Lung (tissue), 12 donors: ENCODE data around the gene FIGNL2. TPM values are rescaled to one million over a fixed set of nuclear protein-coding genes. Genes with fewer than 3 reads are reported as not detected.

Experiments used
- ATAC-seq: fragments of 200-7000 bp; cut with Tn5 transposase; one replicate; pipeline ENCODE4 v1.9.1; 2020; ENCODE audit warnings: moderate number of reproducible peaks; ENCODE audit not compliant: insufficient read depth, low FRiP score
- DNase-seq, 3 donors: peaks; one replicate each; pipeline ENCODE4 v3.0.0-alpha.2; 2013 to 2017
- H3K27ac ChIP-seq, 2 donors: one replicate each; pipeline ENCODE4 v1.5.1; 2013; ENCODE audit warnings: mild to moderate bottlenecking in 2 of 2, moderate library complexity in 2 of 2, control low read depth in 1 of 2, inconsistent platforms in 1 of 2, low read depth in 1 of 2, low read length in 1 of 2
- H3K27me3 ChIP-seq, 3 donors: one replicate each; pipeline ENCODE4 v1.5.1; 2013; ENCODE audit warnings: low read length in 2 of 3; ENCODE audit not compliant: control insufficient read depth in 3 of 3, insufficient read depth in 3 of 3
- H3K36me3 ChIP-seq, 4 donors: one replicate each; pipeline ENCODE4 v1.5.1; 2013; ENCODE audit warnings: low read length in 4 of 4, mild to moderate bottlenecking in 1 of 4, moderate library complexity in 1 of 4; ENCODE audit not compliant: control insufficient read depth in 4 of 4, insufficient read depth in 4 of 4
- H3K4me1 ChIP-seq, 5 donors: one replicate each; pipeline ENCODE4 v1.5.1; 2013; ENCODE audit warnings: low read length in 5 of 5, mild to moderate bottlenecking in 2 of 5, moderate library complexity in 1 of 5; ENCODE audit not compliant: control insufficient read depth in 5 of 5, insufficient read depth in 5 of 5
- H3K4me3 ChIP-seq: one replicate; pipeline ENCODE4 v1.5.1; 2013; ENCODE audit warnings: mild to moderate bottlenecking, control low read depth, moderate library complexity
- H3K9ac ChIP-seq, 2 donors: one replicate each; pipeline ENCODE4 v1.5.1; 2013; ENCODE audit warnings: low read length in 2 of 2, control low read depth in 1 of 2; ENCODE audit not compliant: insufficient read depth in 1 of 2
- H3K9me3 ChIP-seq, 4 donors: one replicate each; pipeline ENCODE4 v1.5.1; 2013; ENCODE audit warnings: low read length in 3 of 4, mild to moderate bottlenecking in 1 of 4, moderate library complexity in 1 of 4; ENCODE audit not compliant: control insufficient read depth in 4 of 4, insufficient read depth in 3 of 4
- CTCF ChIP-seq: IDR thresholded peaks from 2 replicates; pipeline ENCODE4 v1.5.1; 2012; ENCODE audit warnings: mild to moderate bottlenecking; ENCODE audit errors: control extremely low read depth, extremely low read depth
- WGBS, 2 donors: extraction: QIAGEN DNeasy Blood & Tissue Kit; methylation state at CpG; one replicate each; pipeline ENCODE4 v1.1.7; 2013; 5-methylcytosine and 5-hydroxymethylcytosine counted together
- polyA plus RNA-seq, 2 donors: library from polyadenylated mRNA; stranded (reverse); fragments of 200-250 nt; gene quantifications; one replicate each; pipeline ENCODE4 v1.2.1, GENCODE V29; 2013
- total RNA-seq, 2 donors: library from RNA; depleted of rRNA in 1 of 2; stranded (reverse); fragments of >200 nt in 1 of 2; gene quantifications; one replicate each; pipeline ENCODE4 v1.2.1, GENCODE V29; 2014 to 2021
- donor health status: control.
- donor health status: control.
- donor health status: Bipolar disorder and iron deficiency.
- donor health status: healthy.
- donor health status: DM: yes; HTN: yes; CAD: no.

The FIGNL2 gene
- total and polyA plus RNA-seq, 4 donors = 0.33 to 1.9 (median 0.80) TPM

DNA sequence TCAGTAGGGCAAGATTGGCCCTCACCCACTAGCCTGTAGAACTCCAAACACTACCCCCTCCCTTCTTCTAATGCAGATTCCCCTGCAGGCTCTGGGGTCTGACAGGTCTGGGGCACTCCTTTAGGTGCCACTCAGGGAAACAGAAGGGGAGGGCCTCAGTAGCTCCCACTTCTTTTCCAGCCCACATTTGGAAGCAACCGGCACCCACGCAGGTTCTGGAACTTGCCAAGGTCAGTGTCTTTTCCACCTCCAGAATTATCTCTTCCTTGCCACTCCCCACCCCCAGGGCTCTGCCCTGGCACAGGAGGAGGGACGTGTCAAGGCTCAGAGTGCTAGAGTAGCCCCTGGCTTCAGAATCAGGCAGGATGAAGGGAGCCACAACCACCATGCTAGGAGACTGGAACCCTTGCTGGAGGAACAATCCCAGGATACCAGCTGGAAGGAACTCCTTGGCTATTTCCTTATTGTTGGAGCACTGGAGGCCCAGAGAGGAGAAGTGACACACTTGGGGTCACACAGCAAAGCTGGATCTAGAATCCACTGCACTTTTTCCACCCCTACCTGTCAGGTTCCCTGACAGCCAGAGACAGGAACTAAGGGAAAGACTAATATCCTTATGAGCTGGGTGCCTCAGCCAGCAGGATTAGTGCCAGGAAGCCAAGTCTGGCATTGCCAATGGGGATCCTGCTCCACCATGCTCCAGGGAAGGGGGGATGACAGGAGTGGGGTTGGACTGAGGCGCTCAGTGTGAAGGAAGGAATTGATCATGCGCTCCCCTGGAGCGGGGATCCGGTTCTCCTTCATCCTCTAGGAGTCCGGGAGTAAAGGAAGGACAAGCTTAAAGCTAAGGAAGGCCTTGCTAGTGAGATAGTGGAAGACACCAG, 1.8 kb upstream of the FIGNL2 start:
- Histone ChIP-seq H3K4me3 (no peak overlapping the region), H3K9me3 (peaks cover 0 to 2% (median 0%) of the 10 kb centered on the region in 4 donors), H3K36me3 (no peaks in the 10 kb centered on the region), H3K27me3 (peaks cover 0 to 4% (median 3%) of the 10 kb centered on the region in 3 donors), H3K4me1 (peaks cover 0 to 19% (median 7%) of the 10 kb centered on the region in 5 donors), H3K27ac (peak overlapping the region in 1 of 2 donors; percentile 34), H3K9ac (no peak overlapping the region)
- no peak for DNase-seq
- 80 to 84% methylated on average over 8 of the region's 8 CpGs for WGBS, 2 donors
- ATAC-seq = no peak
- no peak for TF ChIP-seq CTCF

DNA sequence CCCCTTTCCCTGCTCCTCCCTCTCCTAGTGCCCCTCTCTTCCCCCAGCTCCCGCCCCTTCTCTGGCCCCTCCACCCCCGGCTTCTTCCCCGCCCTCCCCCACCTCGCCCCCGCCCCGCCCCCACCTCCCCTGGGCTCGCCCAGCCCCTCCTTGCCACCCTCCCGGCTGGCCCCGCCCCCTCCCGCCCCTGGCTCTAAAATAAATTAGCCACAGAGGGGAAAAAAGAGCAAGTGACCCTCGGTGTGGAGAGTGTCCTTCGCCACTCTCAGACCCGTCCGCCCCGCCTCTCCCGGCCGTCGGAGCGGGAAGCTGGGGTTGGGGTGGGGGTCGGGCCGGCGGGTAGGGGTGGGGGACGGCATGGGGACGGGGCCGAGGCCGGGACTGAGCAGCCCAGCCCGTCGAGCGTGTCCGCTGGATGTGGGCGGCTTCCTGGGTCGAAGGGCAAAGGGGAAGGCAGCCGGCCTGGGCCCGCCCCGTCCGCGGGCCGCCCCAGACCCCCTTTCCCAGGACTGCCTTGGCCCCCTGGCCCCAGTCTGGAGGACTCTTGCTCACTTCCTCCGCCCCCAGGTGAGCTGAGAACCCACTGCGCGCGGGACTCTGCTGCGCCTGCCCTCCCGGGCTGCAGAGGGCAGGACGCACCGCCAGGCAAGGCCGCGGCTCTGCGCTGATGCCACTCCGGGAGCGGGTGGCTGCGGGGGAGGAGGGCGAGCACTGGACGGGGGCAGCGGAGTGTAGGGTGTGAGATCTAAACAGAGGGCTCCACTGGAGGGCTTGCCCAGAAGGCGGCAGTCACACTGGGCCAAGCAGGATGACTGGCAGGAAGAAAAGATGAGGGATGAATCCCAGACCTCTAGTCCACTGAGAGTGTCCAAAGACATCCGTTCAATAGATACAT, 570 bp upstream of the FIGNL2 start:
- Histone ChIP-seq H3K4me3 (peak overlapping the region; percentile 3), H3K9ac (no peak overlapping the region), H3K4me1 (peaks cover 0 to 19% (median 7%) of the 10 kb centered on the region in 5 donors), H3K9me3 (peaks cover 0 to 2% (median 0%) of the 10 kb centered on the region in 4 donors), H3K27ac (peak overlapping the region; percentile 23 to 34), H3K36me3 (no peaks in the 10 kb centered on the region), H3K27me3 (peaks cover 0 to 4% (median 3%) of the 10 kb centered on the region in 3 donors)
- ATAC-seq (no peak), DNase-seq (peak; percentile 53 to 74 (median 61))
- WGBS, 2 donors = 43 to 71% methylated on average over 45 to 53 of the region's 57 CpGs
- no peak for TF ChIP-seq CTCF

DNA sequence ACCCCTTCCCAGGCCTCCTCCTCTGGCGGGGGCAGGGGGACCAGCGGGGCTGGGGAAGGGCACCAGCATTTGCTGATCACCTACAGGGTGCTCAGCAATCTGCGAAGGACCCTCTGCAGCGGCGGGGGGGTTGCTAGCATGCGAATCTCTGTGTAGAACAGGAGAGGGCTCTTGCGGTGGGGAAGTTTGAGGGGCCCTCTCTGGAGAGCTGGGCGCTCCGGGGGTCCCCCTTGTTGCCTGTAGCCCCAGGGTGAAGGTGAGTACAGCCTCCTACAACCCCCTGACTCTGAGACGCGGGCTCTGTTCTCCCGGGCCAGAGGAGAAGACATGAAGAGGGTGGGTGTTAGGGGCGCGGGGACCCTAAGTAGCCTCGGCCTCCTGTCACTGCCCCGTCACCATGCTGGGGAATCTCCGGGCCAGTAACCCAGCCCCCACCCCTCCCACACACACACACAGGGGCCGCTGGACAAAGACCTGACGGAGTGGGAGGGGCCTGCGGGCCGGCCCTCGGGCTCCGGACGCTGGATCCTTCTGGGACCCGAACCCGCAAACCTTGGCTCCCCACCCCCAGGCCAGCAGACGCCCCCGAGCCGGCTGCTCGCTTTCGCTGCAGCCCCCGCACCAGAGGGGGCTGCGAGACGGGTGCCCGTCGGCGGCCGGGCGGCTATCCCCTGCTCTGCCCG, 734 bp downstream of the FIGNL2 start:
- no peak for TF ChIP-seq CTCF
- peaks cover 0 to 2% (median 0%) of the 10 kb centered on the region in 4 donors for H3K9me3 ChIP-seq
- DNase-seq = peak in 2 of 3 donors; percentile 31 to 40
- ATAC-seq = no peak
- H3K36me3 ChIP-seq = no peaks in the 10 kb centered on the region
- WGBS, 2 donors = 2 to 3% methylated on average over 32 to 40 of the region's 40 CpGs
- peak overlapping the region; percentile 30 to 42 for H3K27ac ChIP-seq
- no peak overlapping the region for H3K9ac ChIP-seq
- peaks cover 0 to 19% (median 7%) of the 10 kb centered on the region in 5 donors for H3K4me1 ChIP-seq
- H3K4me3 ChIP-seq = peak overlapping the region; percentile 21
- H3K27me3 ChIP-seq = peaks cover 0 to 4% (median 3%) of the 10 kb centered on the region in 3 donors
